Posterior vena cava (tissue), 2 donors: ENCODE data around the gene KRTAP20-4. TPM values are rescaled to one million over a fixed set of nuclear protein-coding genes. Genes with fewer than 3 reads are reported as not detected.

ENCODE experiments used
- DNase-seq: peaks from one replicate; pipeline ENCODE4 v3.0.0-alpha.2; 2020; ENCODE audit warnings: low spot score
- intact Hi-C, 2 donors: fragments of 100-400 bp; cut with DNase I; formaldehyde crosslinking; loops; one replicate each; pipeline versions ENCODE4 v1.14.1 to v1.14.2; 2022 to 2023
- long read RNA-seq, 2 donors: library from polyadenylated mRNA; unstranded; transcript quantifications; one replicate each; pipeline ENCODE4 v2.0.0, GENCODE V29; 2020 to 2021
- total RNA-seq, 2 donors: library from RNA; stranded (reverse); fragmentation: NEBNext Ultra II Directional; extraction: Animal tissue kit (Norgen Biotek cat#: 25700); gene quantifications; one replicate each; pipeline ENCODE4 v1.2.1, GENCODE V29; 2021
- donor health status: DM: yes; HTN: yes; CAD: no.
- donor health status: DM: yes; HTN: yes; CAD: no.

KRTAP20-4 gene
- total RNA-seq, result not detected
- long read RNA-seq, donor 1, result 0 reads
- long read RNA-seq, donor 2, result 0 reads

DNA sequence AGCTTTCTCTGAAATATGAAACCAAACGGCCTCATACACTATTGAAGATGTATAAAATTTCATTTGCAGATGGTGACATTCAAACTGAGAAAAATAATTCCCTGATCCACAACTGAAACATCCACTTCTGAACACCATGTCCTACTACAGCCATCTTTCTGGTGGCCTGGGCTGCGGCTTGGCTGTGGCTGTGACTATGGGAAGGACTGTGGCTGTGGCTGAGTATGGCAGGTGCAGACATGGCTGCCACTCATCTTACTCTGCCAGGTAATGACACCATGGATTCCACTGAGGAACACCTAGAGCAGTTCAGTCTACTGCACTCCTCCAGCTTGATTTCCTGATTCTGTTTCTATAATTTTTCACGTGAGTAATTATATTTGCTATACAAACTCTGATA is at the start of gene KRTAP20-4:
Gene KRTAP20-4 (plus strand): TSS at position 106 of the 400 bp plus-strand sequence.
- no peak for DNase-seq
- intact Hi-C loops, result no loop called here

DNA sequence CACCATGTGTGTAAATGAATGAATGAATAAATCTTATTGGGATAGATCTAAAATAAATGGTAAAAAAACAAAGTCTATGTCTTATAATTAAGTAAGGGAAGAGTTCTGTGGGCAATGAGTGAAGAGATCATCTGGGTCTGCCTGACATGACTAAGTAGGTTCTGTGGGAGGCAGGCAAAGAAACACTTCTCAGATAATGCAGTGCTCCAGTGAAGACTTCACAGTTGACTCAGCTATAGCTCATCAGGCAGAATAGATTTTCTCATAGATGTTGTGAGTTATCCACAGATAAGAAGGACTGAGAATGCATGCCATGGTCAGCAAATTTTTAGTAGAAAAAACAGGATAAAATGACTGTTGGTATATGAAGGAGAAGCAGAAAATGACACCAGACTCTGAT is 42.7 kb upstream of the KRTAP20-4 start:
- DNase-seq, result no peak
- intact Hi-C loops, result no loop called here

DNA sequence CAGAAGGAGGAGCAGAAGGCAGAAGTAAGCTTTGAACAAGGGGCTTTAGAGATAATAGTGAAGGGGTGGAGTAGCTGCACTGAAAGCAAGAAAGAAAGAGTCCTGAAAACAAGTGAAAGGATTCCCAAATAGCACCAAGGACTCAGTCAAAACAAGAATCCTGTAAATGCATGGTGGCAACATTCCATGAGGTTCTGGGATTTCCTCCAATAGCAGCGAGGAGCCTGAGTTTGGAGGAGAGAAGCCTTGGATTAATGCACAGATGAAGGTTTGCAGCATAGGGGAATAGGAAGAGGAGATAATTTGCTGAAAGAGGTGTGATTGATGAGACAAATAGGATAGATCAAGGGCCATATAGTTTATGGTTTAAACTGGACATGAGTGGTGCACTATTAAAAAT is 41.1 kb upstream of the KRTAP20-4 start:
- intact Hi-C loops, result no loop called here

DNA sequence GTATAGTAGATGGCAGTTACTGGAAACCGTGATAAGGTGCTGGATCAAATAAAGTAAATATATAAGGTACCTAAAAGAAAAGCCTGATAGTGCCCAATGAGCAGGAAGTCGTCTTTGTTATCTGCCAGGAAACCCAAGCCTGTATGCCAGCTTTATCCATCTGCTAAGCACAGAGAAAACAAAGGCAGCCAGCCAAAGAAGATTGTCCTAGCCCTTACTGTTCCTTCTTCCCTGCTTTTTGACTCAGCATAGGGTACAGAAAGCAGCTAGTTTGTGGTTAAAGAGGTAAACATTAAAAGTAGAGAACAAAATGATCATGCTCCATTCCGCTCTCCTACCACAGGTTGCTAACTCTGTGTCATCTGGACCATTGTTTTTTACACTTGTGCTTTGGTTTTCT is 40.3 kb upstream of the KRTAP20-4 start:
- intact Hi-C loops, result loop anchor here in 1 of 2 donors (1.0 kb wide), 1 partner anchor 11 kb away; no protein-coding TSS in a partner anchor
- no peak for DNase-seq

More for the DNA sequence above, 41.1 kb upstream of the KRTAP20-4 start:
- DNase-seq, result no peak

DNA sequence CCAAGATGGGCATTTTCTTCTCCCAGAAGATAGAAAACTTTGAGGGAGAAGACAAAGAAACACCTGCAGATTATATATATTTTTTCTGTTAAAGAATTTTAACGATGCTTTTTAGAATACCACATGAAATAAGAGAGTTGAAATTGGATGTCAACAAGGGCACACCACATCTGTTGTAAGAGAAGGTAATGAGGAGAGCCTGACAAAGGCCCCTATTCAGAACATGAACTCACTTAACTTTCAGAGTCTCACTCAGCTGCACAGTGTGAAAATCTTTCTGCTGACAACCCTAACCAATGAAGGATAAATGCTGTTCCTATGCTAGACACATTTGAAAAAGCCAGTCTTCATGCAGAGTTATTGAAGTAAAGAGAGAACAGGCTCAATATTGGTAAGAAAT is 37.6 kb upstream of the KRTAP20-4 start:
- intact Hi-C loops, result no loop called here
- DNase-seq, result no peak

DNA sequence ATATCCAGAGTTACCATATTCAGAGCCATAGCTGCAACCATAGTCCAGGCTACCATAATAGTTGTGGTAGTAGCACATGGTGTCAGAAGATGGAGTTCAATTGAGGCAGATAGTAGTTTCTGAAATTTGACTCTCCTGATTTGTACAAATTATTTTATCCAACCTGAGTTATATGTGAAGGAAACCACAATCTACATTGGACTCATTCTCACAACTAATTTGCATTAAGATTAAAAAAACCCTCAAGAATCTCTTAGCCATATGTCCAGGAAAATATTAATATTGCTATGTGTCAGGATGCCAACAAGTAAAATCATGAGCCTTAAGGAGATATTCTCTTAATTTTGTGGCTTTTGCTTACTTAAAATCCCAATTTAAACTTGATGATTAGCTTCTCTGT is 30.1 kb upstream of the KRTAP20-4 start, which contains the start of gene KRTAP22-2:
Gene KRTAP22-2 (minus strand): TSS at position 101 of the 400 bp plus-strand sequence.
- no peak for DNase-seq
- intact Hi-C loops, result no loop called here

DNA sequence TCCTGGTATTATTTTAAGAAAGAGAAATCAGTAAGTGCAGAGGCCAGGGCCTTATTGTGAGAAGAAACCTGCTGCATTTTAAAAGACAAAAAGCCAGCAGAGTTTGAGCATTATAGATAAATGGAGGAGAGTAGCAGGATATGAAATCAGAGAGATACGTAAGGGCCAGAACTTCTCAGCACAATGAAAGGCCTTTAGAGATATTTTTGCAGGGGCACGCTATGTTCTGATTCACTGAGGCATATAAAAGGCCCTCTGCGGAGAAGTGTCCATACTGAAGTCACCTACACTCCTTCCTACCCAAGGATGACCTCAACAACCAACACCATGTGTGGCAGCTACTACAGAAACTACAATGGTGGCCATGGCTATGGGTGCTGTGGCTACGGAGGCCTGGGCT is 28.3 kb upstream of the KRTAP20-4 start, which contains the start of gene KRTAP6-3:
Gene KRTAP6-3 (plus strand): TSS at position 301 of the 400 bp plus-strand sequence. CDS start 6 bp downstream, at position 307.
- DNase-seq, result no peak
- intact Hi-C loops, result no loop called here

DNA sequence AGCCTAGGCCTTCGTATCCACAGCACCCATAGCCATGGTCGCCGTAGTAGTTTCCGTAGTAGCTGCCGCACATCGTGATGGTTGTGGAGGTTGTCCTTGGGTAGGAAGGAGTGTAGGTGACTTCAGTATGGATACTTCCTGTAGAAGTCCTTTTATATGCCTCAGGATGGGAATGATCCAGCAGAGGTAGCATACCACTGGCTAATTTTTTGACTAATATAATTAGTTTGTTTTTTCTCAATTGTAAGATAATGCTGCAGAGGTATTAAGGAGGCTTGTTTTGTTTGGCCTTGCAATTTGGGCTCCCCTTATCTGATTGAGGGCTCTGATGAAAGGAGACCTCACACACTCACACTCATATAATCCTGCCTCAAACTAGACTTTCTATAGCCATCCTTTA is 21.6 kb upstream of the KRTAP20-4 start, which contains the start of gene KRTAP6-2:
Gene KRTAP6-2 (minus strand): TSS at position 101 of the 400 bp plus-strand sequence. CDS start 28 bp downstream, at position 73.
- DNase-seq, result no peak
- intact Hi-C loops, result no loop called here

DNA sequence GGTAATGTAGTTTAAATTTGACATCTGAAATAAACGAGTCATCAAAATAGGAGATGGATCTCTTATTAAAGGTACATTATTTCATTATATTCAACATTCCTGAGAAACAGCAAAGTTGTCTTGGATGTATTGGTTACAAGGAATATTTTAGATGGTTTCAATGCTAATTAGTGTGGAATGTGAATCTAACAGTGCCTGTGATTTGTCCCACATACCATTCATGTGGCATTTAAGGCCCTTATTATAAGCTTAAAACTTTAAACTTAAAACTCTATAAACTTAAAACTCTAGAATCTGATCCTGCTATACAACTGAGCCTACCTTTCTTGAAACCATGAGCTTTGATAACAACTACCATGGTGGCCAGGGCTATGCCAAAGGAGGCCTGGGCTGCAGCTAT is 19.6 kb upstream of the KRTAP20-4 start, which contains the start of gene KRTAP22-1:
Gene KRTAP22-1 (plus strand): TSS at position 301 of the 400 bp plus-strand sequence.
- intact Hi-C loops, result no loop called here
- DNase-seq, result no peak

DNA sequence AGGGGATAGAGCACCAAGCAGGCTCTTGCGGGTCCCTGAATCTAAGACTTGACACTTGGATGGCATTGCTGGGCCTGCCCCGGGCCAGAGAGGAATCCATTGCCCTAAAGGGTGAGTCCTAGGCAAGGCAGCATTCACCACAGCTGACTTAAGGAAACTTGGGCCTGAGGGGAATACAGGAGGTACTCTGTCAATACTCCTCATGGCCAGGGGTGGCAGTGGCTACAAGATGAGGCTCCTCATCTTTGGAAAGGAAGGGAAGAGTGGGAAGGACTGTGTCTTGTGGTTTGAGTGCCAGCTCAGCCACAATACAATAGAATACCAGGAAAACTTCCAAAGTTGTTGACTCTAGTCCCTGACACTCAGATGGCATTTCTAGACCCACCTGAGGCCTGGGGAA is 14.5 kb upstream of the KRTAP20-4 start:
- no peak for DNase-seq
- intact Hi-C loops, result no loop called here

DNA sequence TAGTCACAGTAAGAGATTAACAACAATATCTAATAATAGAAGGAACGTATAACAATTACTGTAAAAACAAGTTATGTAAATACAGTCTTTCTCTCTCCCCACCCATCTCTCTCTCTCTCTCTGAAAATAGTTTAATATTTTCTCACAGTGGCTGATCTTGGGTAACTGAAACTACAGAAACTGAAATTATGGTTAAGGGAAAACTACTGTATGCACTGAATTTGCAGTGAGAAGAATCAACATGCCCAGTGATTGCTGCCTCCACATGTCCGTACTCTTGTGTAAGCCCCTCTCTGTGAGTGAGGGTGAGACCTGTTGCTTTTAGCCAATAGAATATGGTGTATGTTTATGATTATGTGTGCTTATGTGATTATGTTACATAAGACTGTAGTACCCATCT is 8.3 kb upstream of the KRTAP20-4 start:
- no peak for DNase-seq
- intact Hi-C loops, result no loop called here

DNA sequence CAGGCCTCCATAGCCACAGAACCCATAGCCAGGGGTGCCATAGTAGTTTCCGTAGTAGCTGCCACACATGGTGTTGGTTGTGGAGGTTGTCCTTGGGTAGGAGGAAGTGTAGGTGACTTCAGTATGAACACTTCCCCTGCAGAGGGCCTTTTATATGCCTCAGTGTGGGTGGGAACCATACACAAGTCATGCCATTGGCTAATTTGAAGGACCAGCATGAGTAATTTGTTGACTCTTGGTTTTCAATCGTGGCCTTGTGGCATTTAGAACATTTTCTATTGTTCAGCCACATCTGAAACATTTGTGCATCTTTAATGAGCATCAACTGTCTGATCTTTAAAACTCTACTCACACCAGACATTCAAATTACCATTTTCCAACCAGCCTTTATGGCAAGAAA is 6.6 kb upstream of the KRTAP20-4 start, which contains the start of gene KRTAP6-1:
Gene KRTAP6-1 (minus strand): TSS at position 95 of the 400 bp plus-strand sequence. CDS start 26 bp downstream, at position 69.
- DNase-seq, result no peak
- intact Hi-C loops, result no loop called here

DNA sequence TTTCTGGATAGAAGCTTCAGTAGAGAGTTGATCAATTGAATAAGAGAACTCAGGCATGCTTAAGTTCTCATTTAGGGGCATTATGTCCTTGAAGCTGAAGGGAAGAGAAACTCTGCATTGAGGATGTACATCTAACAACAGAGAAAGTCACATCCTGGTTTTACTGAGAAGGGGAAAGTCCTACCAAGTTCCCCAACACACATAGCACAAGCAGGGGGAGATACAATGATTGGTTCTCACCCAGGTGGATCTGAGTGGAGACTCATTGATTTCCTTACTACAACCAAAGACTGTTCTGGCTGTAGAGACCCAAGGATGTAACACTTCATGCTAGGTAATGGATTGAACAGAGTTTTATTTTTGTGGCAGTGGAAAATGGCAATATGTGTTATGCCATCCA is 5.2 kb upstream of the KRTAP20-4 start:
- intact Hi-C loops, result no loop called here
- DNase-seq, result no peak

DNA sequence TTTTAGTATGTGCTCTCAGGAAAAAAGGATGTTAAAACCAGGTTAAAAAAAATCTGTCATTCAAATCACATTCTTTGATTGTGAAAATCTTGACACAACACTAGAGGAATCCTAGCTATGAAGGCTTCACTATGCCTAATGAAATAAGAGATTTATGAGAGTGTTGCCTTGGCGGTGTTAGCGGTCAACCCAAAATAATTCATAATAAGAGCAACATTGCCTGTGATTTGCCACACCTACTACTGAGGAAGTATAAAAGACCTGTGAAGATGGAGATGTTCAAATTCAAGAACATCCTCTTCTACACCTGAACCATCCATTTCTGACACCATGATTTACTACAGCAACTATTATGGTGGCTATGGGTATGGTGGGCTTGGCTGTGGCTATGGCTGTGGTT is 4.3 kb upstream of the KRTAP20-4 start, which contains the start of gene KRTAP20-1:
Gene KRTAP20-1 (plus strand): TSS at position 301 of the 400 bp plus-strand sequence. CDS start 30 bp downstream, at position 331.
- intact Hi-C loops, result no loop called here

DNA sequence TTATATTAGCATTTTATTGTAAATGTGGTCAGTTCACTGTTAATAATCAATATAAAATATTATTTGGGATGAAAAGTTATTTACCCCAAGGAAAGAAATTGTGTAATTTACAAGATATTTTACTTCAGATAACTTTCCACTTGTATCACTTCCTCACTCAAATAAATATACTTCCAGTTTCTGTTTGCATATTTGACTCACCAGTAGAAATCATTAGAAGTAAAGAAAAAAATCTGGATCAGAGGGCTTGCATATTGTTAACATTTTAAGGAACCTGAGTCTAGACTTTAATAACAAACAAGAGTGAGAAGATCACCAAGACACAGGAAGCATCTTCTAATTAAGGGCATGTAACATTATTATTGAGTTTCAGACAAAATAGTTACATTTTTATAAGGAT is 347 bp upstream of the KRTAP20-4 start:
- no peak for DNase-seq
- intact Hi-C loops, result no loop called here

More for the DNA sequence above, 4.3 kb upstream of the KRTAP20-4 start, which contains the start of gene KRTAP20-1:
- no peak for DNase-seq

DNA sequence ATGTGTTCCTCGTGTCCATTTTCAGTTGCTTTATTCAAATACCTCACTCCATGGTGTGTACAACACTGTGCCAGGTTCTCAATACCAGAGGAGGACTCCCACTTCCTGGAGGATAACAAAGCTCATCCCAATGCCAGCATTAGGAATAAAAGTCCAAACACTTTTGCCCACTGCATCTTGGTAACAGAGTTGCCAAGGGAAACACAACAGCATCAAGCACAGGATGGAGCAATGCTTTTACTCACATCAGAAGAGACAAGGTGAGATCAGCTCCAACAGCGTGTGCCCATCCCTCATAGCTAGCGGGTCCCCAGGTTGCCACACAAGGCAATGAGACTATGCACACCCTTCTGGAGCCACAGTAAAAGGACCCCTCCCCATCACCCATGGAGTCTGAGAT is 2.9 kb downstream of the KRTAP20-4 start:
- intact Hi-C loops, result no loop called here
- no peak for DNase-seq

DNA sequence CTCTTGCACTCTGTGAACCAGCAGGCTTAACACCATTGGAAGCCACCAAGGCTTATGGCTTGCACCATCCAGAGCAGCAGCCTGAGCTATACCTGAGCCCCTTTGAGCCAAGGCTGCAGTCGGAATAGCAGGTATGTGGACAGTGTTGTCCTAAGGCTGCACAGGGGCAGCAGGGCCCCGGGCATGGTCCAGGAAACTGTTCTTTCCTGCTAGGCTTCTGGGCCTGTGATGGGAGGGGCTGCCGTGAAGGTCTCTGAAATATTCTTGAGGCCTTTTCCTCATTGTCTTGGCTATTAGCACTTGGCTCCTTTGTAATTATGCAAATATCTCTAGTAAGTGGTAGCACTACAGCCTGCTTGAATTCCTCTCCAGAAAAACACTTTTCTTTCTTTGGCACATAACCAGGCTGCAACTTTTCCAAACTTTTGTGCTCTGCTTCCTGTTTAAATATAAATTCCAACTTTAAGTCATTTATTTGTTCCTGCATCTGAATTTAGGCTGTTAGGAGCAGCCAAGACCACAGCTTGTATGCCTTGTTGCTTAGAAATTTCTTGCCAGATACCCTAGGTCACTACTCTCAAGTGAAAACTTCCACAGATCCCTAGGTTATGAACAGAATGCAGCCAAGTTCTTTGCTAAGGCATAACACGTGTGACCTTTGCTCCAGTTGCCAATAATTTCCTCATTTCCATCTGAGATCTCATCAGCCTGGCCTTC is 5.2 kb downstream of the KRTAP20-4 start:
- no peak for DNase-seq
- intact Hi-C loops, result no loop called here

DNA sequence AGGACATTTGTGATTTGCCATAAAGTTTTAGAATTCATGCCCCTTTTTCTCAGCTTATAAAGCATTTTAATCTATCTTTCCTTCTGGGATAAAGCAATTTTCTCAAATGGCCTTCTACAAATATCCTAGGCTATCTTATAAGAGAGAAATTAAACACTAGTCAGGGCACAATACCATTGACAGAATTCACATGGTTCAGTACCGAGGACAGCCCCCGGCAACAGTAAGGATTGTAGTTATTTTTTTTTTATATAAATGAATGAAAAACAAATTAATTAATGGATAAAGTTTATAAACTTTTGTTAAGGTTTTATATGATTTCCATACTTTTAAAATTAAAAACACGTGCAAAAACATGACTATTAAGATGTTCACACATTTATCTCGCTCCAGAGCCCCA is 7.7 kb downstream of the KRTAP20-4 start:
- intact Hi-C loops, result no loop called here
- no peak for DNase-seq

DNA sequence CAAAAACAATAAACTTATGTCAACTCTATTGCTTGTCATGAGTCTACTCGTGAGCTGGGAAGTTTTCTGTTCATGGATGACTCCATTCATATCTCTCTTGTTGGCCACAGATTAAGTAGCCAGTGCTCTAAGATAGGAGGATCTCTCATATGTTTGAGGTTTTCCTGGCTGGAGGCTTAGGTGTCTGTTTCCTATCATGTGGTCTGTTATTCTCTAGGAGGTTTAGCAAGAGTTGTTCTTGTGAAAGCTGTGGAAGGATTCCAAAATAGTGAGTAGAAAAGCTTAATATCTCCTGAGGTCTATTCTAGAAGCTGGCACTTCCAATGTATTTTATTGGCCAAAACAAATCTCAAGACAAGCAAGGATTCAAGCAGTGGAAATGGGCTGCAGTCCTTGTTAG is 8.8 kb downstream of the KRTAP20-4 start:
- intact Hi-C loops, result no loop called here
- no peak for DNase-seq

DNA sequence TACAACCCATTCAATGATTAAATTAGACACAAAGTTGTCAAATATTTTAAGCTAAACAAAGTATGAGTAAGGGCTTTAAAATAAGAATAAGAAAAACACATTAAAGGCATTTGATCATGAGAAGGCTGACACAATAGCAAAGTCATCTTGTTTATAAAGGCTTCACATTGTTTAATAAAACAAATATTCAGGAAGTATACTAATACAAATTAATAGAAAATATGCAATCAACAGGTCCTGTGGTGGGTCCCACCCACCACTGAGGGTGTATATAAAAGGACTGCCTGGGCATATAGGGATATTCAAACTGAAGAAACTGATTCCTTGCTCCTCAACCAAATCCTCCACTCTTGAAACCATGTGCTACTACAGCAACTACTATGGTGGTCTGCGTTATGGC is 14.5 kb downstream of the KRTAP20-4 start, which contains the start of gene KRTAP20-2:
Gene KRTAP20-2 (plus strand): TSS at position 301 of the 400 bp plus-strand sequence. CDS start 58 bp downstream, at position 359.
- intact Hi-C loops, result no loop called here
- DNase-seq, result no peak
